Superior temporal gyrus (tissue), 1 donor: ENCODE measurements around the gene ZP3.
"Not testable (repeated sequence)": the region's sequence is repeated elsewhere in the genome, so short reads cannot be mapped to it uniquely, and the experiment has no call there.

Experiments
- DNase-seq: peaks from one replicate; pipeline ENCODE4 v3.0.0-alpha.2; 2016; ENCODE audit errors: extremely low spot score

ZP3 gene

DNA sequence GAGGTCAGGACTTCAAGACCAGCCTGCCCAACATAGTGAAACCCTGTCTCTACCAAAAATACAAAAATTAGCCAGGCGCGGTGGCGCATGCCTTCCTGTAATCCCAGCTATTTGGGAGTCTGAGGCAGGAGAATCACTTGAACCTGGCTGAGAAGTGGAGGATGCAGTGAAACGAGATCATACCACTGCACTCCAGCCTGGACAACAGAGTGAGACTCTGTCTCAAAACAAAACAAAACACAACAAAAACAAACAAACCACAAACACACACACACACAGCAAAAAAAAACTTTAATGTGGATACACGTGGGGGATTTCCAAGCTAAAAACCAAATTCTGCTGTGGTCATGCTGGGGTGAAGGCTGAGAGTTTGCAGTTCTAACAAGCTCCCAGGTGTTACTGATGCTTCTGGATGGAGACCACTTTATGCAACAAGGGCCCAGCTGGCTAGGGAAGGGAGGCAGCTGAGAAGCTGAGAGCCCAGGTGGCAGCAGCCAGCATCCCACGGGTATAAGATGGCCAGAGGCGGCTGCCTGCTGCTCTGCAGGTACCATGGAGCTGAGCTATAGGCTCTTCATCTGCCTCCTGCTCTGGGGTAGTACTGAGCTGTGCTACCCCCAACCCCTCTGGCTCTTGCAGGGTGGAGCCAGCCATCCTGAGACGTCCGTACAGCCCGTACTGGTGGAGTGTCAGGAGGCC is at the start of gene ZP3:
Gene ZP3 (plus strand): TSS at position 538 of the 699 bp plus-strand sequence. CDS start 15 bp downstream, at position 553.
- DNase-seq = no peak

- DNase-seq = no peak
These were observed 49.5 kb upstream of the ZP3 start for GRCh38 chr7:76375251-76375650.

DNA sequence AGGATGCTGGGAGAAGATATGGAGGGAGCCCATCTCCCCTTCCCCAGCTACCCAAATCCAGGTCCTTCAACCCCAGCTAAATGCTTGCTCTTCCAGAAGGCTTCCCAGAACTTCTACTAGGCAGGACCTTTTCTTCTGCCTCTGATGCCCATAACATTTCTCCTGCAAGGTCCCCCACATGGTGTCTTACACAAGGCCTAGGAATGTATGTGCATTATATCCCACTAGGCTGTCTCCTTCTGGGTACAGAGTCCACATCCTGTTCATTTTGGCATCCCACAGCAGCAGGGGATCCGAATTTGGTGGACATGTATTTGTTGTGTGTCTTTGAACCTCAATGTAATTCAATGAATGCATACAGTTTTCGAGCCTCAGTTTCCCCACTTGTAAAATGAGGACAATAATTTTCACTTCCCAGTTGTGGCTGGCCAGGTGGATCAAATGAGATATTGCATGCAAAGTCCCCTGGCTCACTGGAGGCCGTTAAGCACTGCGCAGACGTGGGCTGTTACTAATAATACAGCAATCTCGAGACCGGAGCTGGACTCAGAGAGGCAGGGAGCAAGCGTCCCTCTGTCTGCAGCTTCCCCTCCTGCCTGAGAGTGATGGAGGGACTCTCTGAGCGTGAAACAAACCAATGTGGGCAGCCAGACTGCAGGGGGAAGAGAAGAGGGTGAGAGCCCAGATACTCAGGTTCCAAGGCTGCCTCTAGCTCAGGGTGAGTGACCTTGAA is 47.4 kb upstream of the ZP3 start:
- no peak for DNase-seq

GRCh38 chr7:76380623-76380966 is 44.2 kb upstream of the ZP3 start:
- DNase-seq = no peak

GRCh38 chr7:76381814-76382213 is 42.9 kb upstream of the ZP3 start:
- no peak for DNase-seq

DNA sequence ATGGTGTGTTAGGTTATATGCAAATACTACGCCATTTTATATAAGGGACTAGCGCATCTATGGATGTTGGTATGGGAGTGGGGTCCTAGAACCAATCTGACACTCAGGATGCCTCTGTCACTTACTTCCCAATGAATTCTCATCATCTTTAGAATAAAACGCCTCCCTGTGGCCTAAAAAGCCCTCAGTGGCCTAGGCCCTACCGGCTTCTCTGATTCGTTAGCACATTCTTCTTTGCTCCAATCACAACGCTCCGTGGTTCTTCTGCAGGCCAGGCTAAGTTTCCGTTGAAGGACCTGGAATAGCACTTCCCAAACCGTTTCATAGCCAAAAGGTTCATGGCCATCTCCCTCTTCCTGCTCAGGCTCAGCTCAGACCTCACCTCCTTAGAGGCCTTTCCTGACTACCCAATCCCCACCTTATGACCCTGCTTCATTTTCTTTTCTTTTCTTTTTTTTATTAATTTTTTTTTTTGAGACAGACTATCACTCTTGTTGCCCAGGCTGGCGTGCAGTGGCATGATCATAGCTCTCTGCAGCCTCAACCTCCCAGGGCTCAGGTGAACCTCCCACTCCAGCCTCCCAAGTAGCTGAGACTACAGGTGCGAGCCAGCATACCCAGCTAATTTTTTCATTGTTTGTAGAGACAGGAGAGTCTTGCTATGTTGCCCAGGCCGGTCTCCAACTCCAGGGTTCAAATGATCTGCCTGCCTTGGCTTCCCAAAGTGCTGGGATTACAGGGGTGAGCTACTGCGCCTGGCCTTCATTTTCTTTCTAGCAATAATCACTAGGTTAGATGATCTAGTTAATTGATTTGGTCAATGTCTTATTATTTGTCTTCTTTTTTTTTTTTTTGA is 41.4 kb upstream of the ZP3 start:
- no peak for DNase-seq

GRCh38 chr7:76386691-76387260 is 38.0 kb upstream of the ZP3 start:
- DNase-seq = no peak

- not testable (repeated sequence) for DNase-seq
These were observed 37.0 kb upstream of the ZP3 start for GRCh38 chr7:76387789-76388188.

DNA sequence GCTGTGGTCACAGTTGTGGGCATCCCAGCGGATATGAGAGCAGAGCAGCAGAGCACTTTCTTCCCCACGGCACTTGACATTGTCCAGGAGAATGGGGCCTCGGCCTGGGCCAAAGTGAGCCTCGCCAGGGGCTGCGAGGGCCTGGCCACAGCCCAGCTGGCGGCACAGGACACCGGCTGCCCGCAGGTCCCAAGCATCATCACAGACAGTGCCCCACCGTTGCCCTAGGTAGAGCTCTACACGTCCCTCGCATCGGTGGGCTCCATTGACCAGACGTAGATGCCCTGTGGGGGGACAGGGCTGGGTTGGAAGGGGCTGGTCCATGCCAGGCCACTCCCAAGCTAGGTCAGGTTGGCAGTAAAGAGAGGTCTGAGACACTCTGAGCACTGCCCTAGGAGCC is 34.7 kb upstream of the ZP3 start:
- DNase-seq = no peak

- DNase-seq = no peak
These were observed 32.1 kb upstream of the ZP3 start for GRCh38 chr7:76392531-76393115.

DNA sequence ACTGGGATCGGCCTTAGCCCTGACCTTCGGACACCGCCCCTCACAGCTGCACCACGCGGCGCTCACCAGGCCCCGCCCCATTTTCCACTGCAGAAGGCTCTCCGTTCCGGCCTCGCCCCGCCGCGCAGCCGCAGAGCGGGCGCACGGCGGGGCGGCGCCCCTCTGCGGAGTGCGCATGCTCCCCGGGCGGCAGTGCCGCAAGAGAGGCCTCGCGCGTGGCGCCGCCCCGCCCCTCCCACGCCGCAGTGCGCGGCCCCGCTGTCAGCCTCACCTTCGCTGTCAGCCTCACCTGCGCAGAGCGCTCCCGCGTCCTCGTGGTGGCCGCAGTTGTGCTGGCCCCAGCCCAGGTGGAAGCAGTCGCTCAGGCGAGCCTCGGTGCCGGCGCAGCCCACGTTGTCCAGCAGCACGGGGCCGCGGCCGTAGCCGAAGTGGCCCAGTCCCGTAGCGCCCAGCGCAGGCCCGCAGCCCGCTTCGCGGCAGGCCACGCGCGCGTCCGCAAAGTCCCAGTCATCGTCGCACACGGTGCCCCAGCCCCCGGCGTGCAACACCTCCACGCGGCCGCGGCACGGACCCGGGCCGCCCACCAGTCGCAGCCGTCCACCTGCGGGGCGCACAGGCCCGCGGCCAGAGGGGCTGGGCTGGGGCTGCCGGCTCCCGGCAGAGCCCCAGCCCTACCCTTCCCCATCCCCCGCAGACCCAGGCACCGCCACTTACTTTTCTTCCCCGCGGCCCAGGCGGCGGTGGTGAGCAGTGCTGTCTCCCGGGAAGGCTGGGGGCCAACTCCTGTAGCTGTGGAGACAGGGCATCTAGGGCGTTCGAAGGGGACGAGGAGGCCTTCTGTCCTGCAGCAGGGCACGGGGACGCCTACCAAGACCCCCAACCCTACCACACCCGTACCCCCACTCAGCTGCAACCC is 31.4 kb upstream of the ZP3 start:
- peak; percentile 92 for DNase-seq

- no peak for DNase-seq
These were observed 29.8 kb upstream of the ZP3 start for GRCh38 chr7:76394957-76395356.

- DNase-seq = not testable (repeated sequence)
These were observed 29.2 kb upstream of the ZP3 start for GRCh38 chr7:76395605-76395964.

GRCh38 chr7:76395965-76396726 is 28.6 kb upstream of the ZP3 start:
- no peak for DNase-seq

- DNase-seq = no peak
These were observed 27.9 kb upstream of the ZP3 start for GRCh38 chr7:76396864-76397263.

- no peak for DNase-seq
These were observed 27.2 kb upstream of the ZP3 start for GRCh38 chr7:76397409-76398183.

GRCh38 chr7:76400248-76400647 is 24.5 kb upstream of the ZP3 start:
- DNase-seq = no peak

- DNase-seq = not testable (repeated sequence)
These were observed 21.7 kb upstream of the ZP3 start for GRCh38 chr7:76403097-76403496.

- DNase-seq = no peak
These were observed 20.8 kb upstream of the ZP3 start for GRCh38 chr7:76403780-76404494.
